H1 (cell line): Measurements from ENCODE around the gene TOP3B.

Experiments
- BACH1 ChIP-seq: IDR thresholded peaks from 2 replicates; pipeline ENCODE4 v1.6.1; 2012; ENCODE audit warnings: low read length, improper control_type of control experiment
- CREB1 ChIP-seq: IDR thresholded peaks from 2 replicates; pipeline ENCODE4 v1.6.1; 2012; ENCODE audit warnings: inconsistent platforms
- CTCF ChIP-seq, 3 experiments: IDR thresholded peaks; 1 replicate in 2 of 3; 2 replicates in 1 of 3; pipeline versions ENCODE4 v1.5.1 to v1.6.1; 2011; ENCODE audit warnings: low read length in 3 of 3, mild to moderate bottlenecking in 3 of 3, inconsistent platforms in 2 of 3, low read depth in 1 of 3, moderate library complexity in 1 of 3; ENCODE audit not compliant: insufficient read depth in 1 of 3; ENCODE audit errors: control extremely low read depth in 1 of 3
- KDM1A ChIP-seq: fragments of 200-600, 300-600 bp; sonication (generic); IDR thresholded peaks from 2 replicates; pipeline ENCODE4 v1.7.1; 2016; ENCODE audit warnings: mild to moderate bottlenecking, low read length, borderline replicate concordance
- POLR2A ChIP-seq, 2 experiments: IDR thresholded peaks; 1 replicate in 1 of 2; 2 replicates in 1 of 2; pipeline ENCODE4 v1.6.1; 2011; ENCODE audit warnings: low read depth in 2 of 2, low read length in 2 of 2, mild to moderate bottlenecking in 2 of 2; ENCODE audit errors: control extremely low read depth in 1 of 2
- RFX5 ChIP-seq: IDR thresholded peaks from 2 replicates; pipeline ENCODE4 v1.6.1; 2011; ENCODE audit warnings: low read depth, low read length, improper control_type of control experiment, borderline replicate concordance
- SP1 ChIP-seq: IDR thresholded peaks from 2 replicates; pipeline ENCODE4 v1.6.1; 2011; ENCODE audit warnings: low read depth, low read length
- TAF7 ChIP-seq: optimal IDR thresholded peaks from 2 replicates; pipeline ENCODE3; 2011; ENCODE audit warnings: low read depth, mild to moderate bottlenecking, inconsistent platforms, low read length, moderate library complexity, borderline replicate concordance
- TEAD4 ChIP-seq: IDR thresholded peaks from 2 replicates; pipeline ENCODE4 v1.6.1; 2012; ENCODE audit warnings: low read depth, low read length, inconsistent platforms, mixed read lengths

- no peak for TF ChIP-seq RFX5
- TF ChIP-seq CTCF (IDR thresholded peaks at IDR 0.05; ENCODE audit: control extremely low read depth in 1 of 3, insufficient read depth in 1 of 3, low read depth in 1 of 3, low read length in 3 of 3), result no peak
- TF ChIP-seq CREB1, result no peak
- no peak for TF ChIP-seq TAF7
- TF ChIP-seq TEAD4, result no peak
- no peak for TF ChIP-seq SP1
- no peak for TF ChIP-seq BACH1
- no peak for TF ChIP-seq POLR2A (IDR thresholded peaks at IDR 0.05; ENCODE audit: control extremely low read depth in 1 of 2, low read depth in 2 of 2, low read length in 2 of 2)
- no peak for TF ChIP-seq KDM1A
Measured at GRCh38 chr22:21933413-21933812, 49.2 kb downstream of the TOP3B start.
